ENCODE data around the gene KLHL22.

KLHL22 gene

DNA sequence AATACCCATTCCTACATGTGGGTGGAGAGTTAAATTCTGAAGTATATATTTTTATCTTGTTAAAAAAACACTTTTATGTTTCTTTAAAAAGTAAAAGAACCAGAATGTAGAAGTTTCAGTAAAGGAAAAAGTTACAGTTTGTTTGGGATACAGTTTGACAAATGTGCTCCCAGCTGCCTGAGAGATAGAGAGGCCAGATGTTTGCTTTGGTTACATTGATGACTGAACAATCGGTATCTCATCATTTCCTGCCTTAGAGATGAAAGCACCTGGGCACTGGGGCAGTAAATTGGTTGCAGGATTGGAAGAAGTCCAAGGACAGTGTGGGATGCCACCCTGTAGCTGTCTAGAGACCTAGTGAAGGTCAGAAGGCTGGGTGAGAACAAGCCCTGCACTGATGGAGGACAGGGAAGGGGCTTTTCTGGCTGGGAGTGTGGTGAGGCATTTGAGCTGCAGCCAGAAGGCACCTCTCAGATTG lies 28.4 kb upstream of the KLHL22 start:
- H3K9ac ChIP-seq (ENCODE audit: low read depth in 1 of 2, low read length in 2 of 2) = no peak overlapping the region
- no peak overlapping the region for H3K4me3 ChIP-seq (ENCODE audit: low read depth in 1 of 2, low read length in 2 of 2)
- no peaks in the 10 kb centered on the region for H3K9me3 ChIP-seq (ENCODE audit: control insufficient read depth in 1 of 2, low read length in 2 of 2)
- no peaks in the 10 kb centered on the region for H3K27me3 ChIP-seq (ENCODE audit: control insufficient read depth in 1 of 2, insufficient read depth in 2 of 2, low read length in 2 of 2)
- H3K27ac ChIP-seq (ENCODE audit: low read depth, low read length) = no peak overlapping the region
- peaks cover 17 to 51% of the 10 kb centered on the region in 2 donors for H3K36me3 ChIP-seq (ENCODE audit: control insufficient read depth in 1 of 2, insufficient read depth in 2 of 2, low read length in 2 of 2)
- H3K4me1 ChIP-seq (ENCODE audit: control insufficient read depth in 1 of 2, insufficient read depth in 2 of 2, low read length in 2 of 2) = peaks cover 14% of the 10 kb centered on the region in 2 donors

DNA sequence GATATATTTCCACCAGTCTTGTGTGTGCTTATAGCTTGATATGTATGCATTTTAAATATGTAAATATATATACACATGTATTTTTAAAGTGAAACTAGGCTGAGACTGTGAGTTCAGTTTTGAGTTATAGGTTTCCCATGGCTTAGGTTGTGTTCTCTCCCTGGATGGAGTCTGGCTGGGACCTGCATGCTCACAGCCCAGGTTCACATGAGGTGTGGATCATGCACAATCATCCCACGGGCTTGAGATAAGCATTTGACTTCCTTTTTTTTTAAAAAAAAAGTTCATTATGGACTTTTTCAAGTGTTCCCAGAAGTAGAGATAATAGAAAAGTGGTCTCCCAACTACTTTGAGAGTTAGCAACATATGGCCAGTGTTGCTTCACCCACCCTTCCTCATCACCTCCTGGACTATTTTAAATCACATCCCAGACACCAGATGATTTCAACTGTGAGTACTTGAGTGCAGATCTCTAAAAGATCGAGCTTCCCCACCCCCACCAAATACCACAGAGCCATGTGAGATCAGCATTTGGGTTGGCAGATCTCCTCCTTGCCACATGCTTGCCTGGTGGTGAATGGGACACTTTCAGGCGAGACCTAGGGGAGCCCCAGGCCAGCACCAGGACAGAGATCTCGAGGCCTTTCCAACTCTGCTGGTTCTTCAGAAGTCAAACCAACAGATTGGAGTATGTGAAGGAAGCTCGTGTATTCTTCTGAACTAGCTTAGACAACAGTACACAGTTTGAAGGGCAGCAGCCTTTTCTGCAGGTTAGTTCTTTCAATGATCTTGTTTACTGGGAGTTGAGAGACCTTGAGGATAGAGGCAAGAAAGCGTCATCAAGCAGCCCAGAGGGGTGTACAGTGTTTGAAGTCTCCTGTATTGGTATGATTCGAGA lies 27.7 kb upstream of the KLHL22 start:
- Histone ChIP-seq H3K27me3 (ENCODE audit: control insufficient read depth in 1 of 2, insufficient read depth in 2 of 2, low read length in 2 of 2) (no peaks in the 10 kb centered on the region), H3K27ac (ENCODE audit: low read depth, low read length) (no peak overlapping the region), H3K9me3 (ENCODE audit: control insufficient read depth in 1 of 2, low read length in 2 of 2) (no peaks in the 10 kb centered on the region), H3K4me1 (ENCODE audit: control insufficient read depth in 1 of 2, insufficient read depth in 2 of 2, low read length in 2 of 2) (peaks cover 14% of the 10 kb centered on the region in 2 donors), H3K9ac (ENCODE audit: low read depth in 1 of 2, low read length in 2 of 2) (no peak overlapping the region), H3K36me3 (ENCODE audit: control insufficient read depth in 1 of 2, insufficient read depth in 2 of 2, low read length in 2 of 2) (peaks cover 11 to 52% of the 10 kb centered on the region in 2 donors), H3K4me3 (ENCODE audit: low read depth in 1 of 2, low read length in 2 of 2) (no peak overlapping the region)

DNA sequence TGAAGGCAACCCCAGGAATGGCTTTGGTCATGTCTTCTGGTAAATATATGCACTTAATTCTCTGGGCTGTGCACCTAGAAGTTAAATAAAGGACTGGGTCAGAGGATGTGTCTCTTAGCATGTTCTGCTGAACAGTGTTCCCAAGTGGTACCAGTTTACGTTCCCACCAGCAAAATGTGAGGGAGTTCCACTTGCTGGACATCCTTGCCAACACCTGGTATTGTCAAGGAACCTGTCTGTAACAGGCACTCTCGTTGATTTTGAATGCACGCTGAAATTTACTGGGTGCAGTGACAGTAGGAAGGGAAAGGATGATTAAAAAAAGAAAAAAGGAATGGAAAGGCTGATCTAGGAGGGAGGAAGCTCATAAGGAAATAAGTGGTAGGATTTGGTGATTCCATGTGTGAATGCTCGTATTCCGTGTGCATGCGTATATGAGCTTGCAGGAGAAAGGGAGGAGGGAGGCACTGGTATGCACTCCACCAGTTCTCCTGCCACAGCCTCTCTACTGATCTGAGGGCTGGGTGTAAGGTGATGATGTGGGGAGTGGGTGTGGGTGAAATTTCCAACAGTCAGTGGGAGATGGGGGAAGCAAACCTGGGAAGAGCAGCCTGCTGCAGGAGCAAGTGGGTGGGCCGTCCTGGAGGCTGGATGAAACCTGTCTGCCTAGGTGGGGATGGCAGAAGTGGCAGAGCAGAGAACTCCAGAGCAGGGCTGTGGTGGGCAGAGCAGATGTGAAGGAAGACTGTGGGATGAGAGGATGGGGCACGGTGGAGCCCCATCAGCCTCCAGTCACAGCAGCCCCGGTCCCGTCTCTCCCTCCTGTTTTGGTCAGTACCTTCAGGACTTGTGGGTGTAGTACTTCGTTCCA lies 26.8 kb upstream of the KLHL22 start:
- Histone ChIP-seq H3K4me1 (ENCODE audit: control insufficient read depth in 1 of 2, insufficient read depth in 2 of 2, low read length in 2 of 2) (peaks cover 14% of the 10 kb centered on the region in 2 donors), H3K27me3 (ENCODE audit: control insufficient read depth in 1 of 2, insufficient read depth in 2 of 2, low read length in 2 of 2) (no peaks in the 10 kb centered on the region), H3K4me3 (ENCODE audit: low read depth in 1 of 2, low read length in 2 of 2) (no peak overlapping the region), H3K27ac (ENCODE audit: low read depth, low read length) (no peak overlapping the region), H3K9ac (ENCODE audit: low read depth in 1 of 2, low read length in 2 of 2) (no peak overlapping the region), H3K9me3 (ENCODE audit: control insufficient read depth in 1 of 2, low read length in 2 of 2) (no peaks in the 10 kb centered on the region), H3K36me3 (ENCODE audit: control insufficient read depth in 1 of 2, insufficient read depth in 2 of 2, low read length in 2 of 2) (peaks cover 5 to 52% of the 10 kb centered on the region in 2 donors)

DNA sequence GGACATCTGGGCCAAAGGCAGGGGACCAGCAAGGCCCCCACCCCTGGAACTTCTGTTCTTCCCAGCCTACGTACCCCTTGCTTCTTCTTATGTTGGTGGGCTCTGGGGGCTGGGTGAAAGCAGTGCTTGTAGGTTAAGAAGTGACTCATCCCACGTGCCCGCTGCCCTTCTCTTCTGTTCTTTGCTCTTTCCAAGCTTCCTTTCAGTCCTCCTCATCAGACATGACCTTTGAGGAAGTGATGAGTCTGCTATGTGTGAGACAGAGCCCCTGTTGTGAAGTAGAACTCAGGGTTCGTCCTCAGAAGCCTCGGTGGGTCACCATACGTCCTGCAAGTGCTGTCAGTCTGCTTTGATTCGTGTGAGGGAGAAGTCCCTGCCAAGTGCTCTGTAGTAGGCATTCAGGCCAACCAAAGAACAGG lies 24.5 kb upstream of the KLHL22 start:
- Histone ChIP-seq H3K4me1 (ENCODE audit: control insufficient read depth in 1 of 2, insufficient read depth in 2 of 2, low read length in 2 of 2) (peaks cover 14% of the 10 kb centered on the region in 2 donors), H3K9ac (ENCODE audit: low read depth in 1 of 2, low read length in 2 of 2) (no peak overlapping the region), H3K36me3 (ENCODE audit: control insufficient read depth in 1 of 2, insufficient read depth in 2 of 2, low read length in 2 of 2) (peaks cover 5 to 53% of the 10 kb centered on the region in 2 donors), H3K9me3 (ENCODE audit: control insufficient read depth in 1 of 2, low read length in 2 of 2) (no peaks in the 10 kb centered on the region), H3K27ac (ENCODE audit: low read depth, low read length) (no peak overlapping the region), H3K27me3 (ENCODE audit: control insufficient read depth in 1 of 2, insufficient read depth in 2 of 2, low read length in 2 of 2) (no peaks in the 10 kb centered on the region), H3K4me3 (ENCODE audit: low read depth in 1 of 2, low read length in 2 of 2) (no peak overlapping the region)

DNA sequence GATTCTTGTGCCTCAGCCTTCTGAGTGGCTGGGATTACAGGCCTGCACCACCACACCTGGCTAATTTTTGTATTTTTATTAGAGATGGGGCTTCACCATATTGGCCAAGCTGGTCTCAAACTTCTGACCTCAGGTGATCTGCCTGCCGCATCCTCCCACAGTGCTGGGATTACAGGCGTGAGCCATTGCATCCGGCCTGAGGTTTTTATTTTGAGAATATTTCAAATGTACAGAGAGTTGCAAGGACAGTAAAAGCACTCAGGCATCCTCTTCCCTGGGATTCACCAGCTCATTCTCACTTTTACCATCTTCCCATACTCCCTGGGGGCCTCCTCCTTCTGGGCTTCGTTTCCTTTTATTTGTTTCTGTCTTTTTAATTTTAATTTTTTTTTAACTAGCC lies 24.0 kb upstream of the KLHL22 start:
- Histone ChIP-seq H3K4me3 (ENCODE audit: low read depth in 1 of 2, low read length in 2 of 2) (no peak overlapping the region), H3K9me3 (ENCODE audit: control insufficient read depth in 1 of 2, low read length in 2 of 2) (no peaks in the 10 kb centered on the region)

DNA sequence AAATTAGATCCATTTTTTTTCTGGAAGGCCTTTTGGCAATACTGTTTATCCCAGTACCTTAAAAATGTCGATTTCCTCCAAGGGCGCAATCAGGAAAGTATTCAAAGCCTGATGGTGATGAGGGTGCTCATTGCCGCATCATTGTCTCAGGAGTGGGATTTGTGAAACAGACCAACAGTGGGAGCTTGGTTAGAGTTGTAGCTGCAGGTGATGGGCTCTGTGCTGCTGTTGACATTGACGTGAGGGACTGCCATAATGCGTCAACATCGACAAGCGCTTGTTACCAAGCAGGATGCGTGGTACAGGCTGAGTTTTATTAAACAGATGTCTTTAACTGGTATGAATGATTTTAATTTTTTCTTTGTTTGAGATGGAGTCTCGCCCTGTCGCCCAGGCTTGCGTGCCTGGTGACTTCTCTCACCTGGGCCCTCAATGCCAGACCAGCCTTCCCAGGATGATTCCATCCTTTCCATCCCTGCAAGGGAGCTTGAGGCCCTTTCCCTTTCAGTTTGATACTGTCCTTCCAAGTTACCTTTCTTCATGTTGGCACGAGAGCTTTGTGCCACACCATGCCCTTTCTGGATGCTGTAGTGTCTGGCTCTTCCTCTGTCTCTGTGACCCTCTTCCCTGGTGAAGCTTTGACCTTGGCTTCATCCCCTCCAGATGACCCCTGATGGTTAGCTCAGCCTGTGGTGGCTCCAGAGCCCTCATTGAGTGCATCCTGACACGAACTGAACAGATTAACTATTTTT lies 22.4 kb upstream of the KLHL22 start:
- no peak overlapping the region for H3K4me3 ChIP-seq (ENCODE audit: low read depth in 1 of 2, low read length in 2 of 2)
- H3K9ac ChIP-seq (ENCODE audit: low read depth in 1 of 2, low read length in 2 of 2) = no peak overlapping the region
- peaks cover 4 to 7% of the 10 kb centered on the region in 2 donors for H3K4me1 ChIP-seq (ENCODE audit: control insufficient read depth in 1 of 2, insufficient read depth in 2 of 2, low read length in 2 of 2)
- no peaks in the 10 kb centered on the region for H3K9me3 ChIP-seq (ENCODE audit: control insufficient read depth in 1 of 2, low read length in 2 of 2)
- H3K36me3 ChIP-seq (ENCODE audit: control insufficient read depth in 1 of 2, insufficient read depth in 2 of 2, low read length in 2 of 2) = peaks cover 5 to 69% of the 10 kb centered on the region in 2 donors
- no peak overlapping the region for H3K27ac ChIP-seq (ENCODE audit: low read depth, low read length)
- H3K27me3 ChIP-seq (ENCODE audit: control insufficient read depth in 1 of 2, insufficient read depth in 2 of 2, low read length in 2 of 2) = no peaks in the 10 kb centered on the region

More for the DNA sequence above, 24.0 kb upstream of the KLHL22 start:
- Histone ChIP-seq H3K36me3 (ENCODE audit: control insufficient read depth in 1 of 2, insufficient read depth in 2 of 2, low read length in 2 of 2) (peaks cover 5 to 58% of the 10 kb centered on the region in 2 donors), H3K27ac (ENCODE audit: low read depth, low read length) (no peak overlapping the region), H3K4me1 (ENCODE audit: control insufficient read depth in 1 of 2, insufficient read depth in 2 of 2, low read length in 2 of 2) (peaks cover 14% of the 10 kb centered on the region in 2 donors), H3K27me3 (ENCODE audit: control insufficient read depth in 1 of 2, insufficient read depth in 2 of 2, low read length in 2 of 2) (no peaks in the 10 kb centered on the region), H3K9ac (ENCODE audit: low read depth in 1 of 2, low read length in 2 of 2) (no peak overlapping the region)

DNA sequence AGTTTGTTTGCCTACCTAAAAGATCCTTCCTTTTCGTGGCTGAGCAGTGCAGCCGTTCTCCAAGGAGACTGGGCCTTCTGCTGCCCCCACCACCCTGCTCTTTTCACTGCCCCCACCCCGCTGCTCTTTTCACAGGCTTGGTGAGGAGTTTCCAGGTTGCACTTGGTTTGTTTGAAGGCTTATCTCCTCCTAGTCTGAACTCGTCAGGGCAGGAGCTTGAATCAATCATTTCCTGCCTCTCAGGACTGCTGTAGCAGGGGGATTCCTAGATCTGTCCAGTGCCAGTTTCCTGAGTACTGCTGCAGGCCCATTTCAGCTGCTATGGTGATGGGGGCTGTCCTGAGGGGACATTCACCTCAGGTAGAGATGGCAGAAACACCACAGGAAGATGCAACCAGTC lies 21.8 kb upstream of the KLHL22 start:
- no peak overlapping the region for H3K4me3 ChIP-seq (ENCODE audit: low read depth in 1 of 2, low read length in 2 of 2)
- peaks cover 0 to 1% of the 10 kb centered on the region in 2 donors for H3K4me1 ChIP-seq (ENCODE audit: control insufficient read depth in 1 of 2, insufficient read depth in 2 of 2, low read length in 2 of 2)
- no peaks in the 10 kb centered on the region for H3K9me3 ChIP-seq (ENCODE audit: control insufficient read depth in 1 of 2, low read length in 2 of 2)
- H3K27ac ChIP-seq (ENCODE audit: low read depth, low read length) = no peak overlapping the region
- H3K36me3 ChIP-seq (ENCODE audit: control insufficient read depth in 1 of 2, insufficient read depth in 2 of 2, low read length in 2 of 2) = peaks cover 5 to 66% of the 10 kb centered on the region in 2 donors
- no peak overlapping the region for H3K9ac ChIP-seq (ENCODE audit: low read depth in 1 of 2, low read length in 2 of 2)
- no peaks in the 10 kb centered on the region for H3K27me3 ChIP-seq (ENCODE audit: control insufficient read depth in 1 of 2, insufficient read depth in 2 of 2, low read length in 2 of 2)

DNA sequence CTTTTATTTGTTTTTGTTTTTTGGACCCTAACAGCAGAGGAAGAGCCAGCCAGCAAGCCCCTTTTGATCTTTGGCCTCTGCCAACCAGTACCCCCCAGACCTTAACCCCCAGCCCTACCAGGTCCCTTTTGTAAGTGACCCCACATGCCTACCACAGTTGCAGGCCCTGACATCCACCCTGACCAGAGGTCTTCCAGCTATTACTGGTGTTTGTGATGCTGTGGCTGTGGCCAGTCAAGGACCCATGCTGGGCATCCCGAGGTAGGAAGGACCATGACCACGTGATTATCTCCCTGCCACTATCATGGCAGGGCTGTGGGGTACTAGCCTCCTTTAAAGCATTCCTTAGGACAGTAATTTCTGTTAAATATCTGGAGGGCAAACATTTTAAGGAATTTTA lies 20.8 kb upstream of the KLHL22 start:
- H3K27me3 ChIP-seq (ENCODE audit: control insufficient read depth in 1 of 2, insufficient read depth in 2 of 2, low read length in 2 of 2) = no peaks in the 10 kb centered on the region
- no peak overlapping the region for H3K4me3 ChIP-seq (ENCODE audit: low read depth in 1 of 2, low read length in 2 of 2)
- no peak overlapping the region for H3K27ac ChIP-seq (ENCODE audit: low read depth, low read length)
- peaks cover 5 to 59% of the 10 kb centered on the region in 2 donors for H3K36me3 ChIP-seq (ENCODE audit: control insufficient read depth in 1 of 2, insufficient read depth in 2 of 2, low read length in 2 of 2)
- no peaks in the 10 kb centered on the region for H3K9me3 ChIP-seq (ENCODE audit: control insufficient read depth in 1 of 2, low read length in 2 of 2)
- H3K4me1 ChIP-seq (ENCODE audit: control insufficient read depth in 1 of 2, insufficient read depth in 2 of 2, low read length in 2 of 2) = peaks cover 2 to 3% of the 10 kb centered on the region in 2 donors
- H3K9ac ChIP-seq (ENCODE audit: low read depth in 1 of 2, low read length in 2 of 2) = no peak overlapping the region

DNA sequence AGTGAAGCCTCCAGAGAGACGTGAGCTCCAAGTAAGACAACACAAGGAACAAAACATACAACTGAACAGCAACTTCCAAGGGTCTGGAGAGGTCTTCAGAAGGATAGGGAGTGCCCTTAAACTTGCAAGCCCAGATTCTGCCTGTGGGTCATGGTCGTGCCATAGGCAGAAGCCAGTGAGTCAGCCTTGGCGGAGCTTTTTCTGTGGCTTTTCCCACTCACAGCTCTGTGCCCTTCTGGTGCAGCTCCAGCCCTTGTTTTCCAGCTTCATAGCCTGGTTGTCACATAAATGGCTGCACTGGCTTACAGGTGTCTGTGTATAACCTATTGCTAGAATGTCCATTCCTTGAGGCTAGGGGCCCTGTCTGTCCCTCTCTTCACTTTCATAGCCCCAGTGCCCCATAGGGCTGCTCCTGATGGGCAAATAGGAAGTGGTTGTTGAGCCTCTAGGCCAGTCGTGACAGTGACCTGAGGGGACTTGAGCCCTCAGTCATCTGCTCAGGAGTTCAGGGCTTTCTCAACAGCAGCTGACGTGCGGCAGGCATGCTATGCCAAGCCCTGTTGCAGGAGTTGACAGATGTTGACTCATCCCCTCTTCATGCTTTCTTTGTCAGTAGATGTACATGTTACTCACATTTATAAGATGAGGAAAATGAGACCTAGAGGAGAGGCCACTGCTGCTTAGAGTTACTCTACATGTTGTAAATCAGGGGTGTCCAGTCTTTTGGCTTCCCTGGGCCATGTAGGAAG lies 19.2 kb upstream of the KLHL22 start:
- no peaks in the 10 kb centered on the region for H3K9me3 ChIP-seq (ENCODE audit: control insufficient read depth in 1 of 2, low read length in 2 of 2)
- peaks cover 18% of the 10 kb centered on the region in 2 donors for H3K4me1 ChIP-seq (ENCODE audit: control insufficient read depth in 1 of 2, insufficient read depth in 2 of 2, low read length in 2 of 2)
- H3K9ac ChIP-seq (ENCODE audit: low read depth in 1 of 2, low read length in 2 of 2) = no peak overlapping the region
- H3K36me3 ChIP-seq (ENCODE audit: control insufficient read depth in 1 of 2, insufficient read depth in 2 of 2, low read length in 2 of 2) = peaks cover 0 to 47% of the 10 kb centered on the region in 2 donors
- H3K4me3 ChIP-seq (ENCODE audit: low read depth in 1 of 2, low read length in 2 of 2) = no peak overlapping the region
- no peaks in the 10 kb centered on the region for H3K27me3 ChIP-seq (ENCODE audit: control insufficient read depth in 1 of 2, insufficient read depth in 2 of 2, low read length in 2 of 2)
- no peak overlapping the region for H3K27ac ChIP-seq (ENCODE audit: low read depth, low read length)
